WI38 (cell line): ENCODE measurements around the gene SESN2.

Experiments
- H3K4me3 ChIP-seq: 2 replicates; pipeline ENCODE4 v1.5.1; 2011; ENCODE audit warnings: low read depth, mild to moderate bottlenecking, control low read depth, low read length
- CTCF ChIP-seq: IDR thresholded peaks from 2 replicates; pipeline ENCODE4 v1.5.1; 2012; ENCODE audit warnings: low read depth, mild to moderate bottlenecking, control low read depth, low read length

SESN2 gene

GRCh38 chr1:28291711-28292110, 32.4 kb downstream of the SESN2 start:
- no peak overlapping the region for H3K4me3 ChIP-seq
- TF ChIP-seq CTCF = no peak

- no peak for TF ChIP-seq CTCF
- no peak overlapping the region for H3K4me3 ChIP-seq
Observed at GRCh38 chr1:28295936-28296335, 36.6 kb downstream of the SESN2 start.

- H3K4me3 ChIP-seq = peak overlapping the region; percentile 17; the same call in 1 of the 2 replicates
- no peak for TF ChIP-seq CTCF
Observed at GRCh38 chr1:28296401-28297261, 37.3 kb downstream of the SESN2 start.

GRCh38 chr1:28297826-28298225, 38.5 kb downstream of the SESN2 start:
- no peak for TF ChIP-seq CTCF
- no peak overlapping the region for H3K4me3 ChIP-seq

GRCh38 chr1:28298438-28298837, 39.1 kb downstream of the SESN2 start:
- no peak for TF ChIP-seq CTCF
- no peak overlapping the region for H3K4me3 ChIP-seq

- no peak overlapping the region for H3K4me3 ChIP-seq
- TF ChIP-seq CTCF = no peak
Observed at GRCh38 chr1:28301368-28302174, 42.3 kb downstream of the SESN2 start.

GRCh38 chr1:28302247-28302646, 42.9 kb downstream of the SESN2 start:
- no peak for TF ChIP-seq CTCF

More at GRCh38 chr1:28302247-28302646, 42.9 kb downstream of the SESN2 start:
- no peak overlapping the region for H3K4me3 ChIP-seq
